WTC11 (cell line): ENCODE data around the gene ZNF496.

Experiments
- TCF7 ChIP-seq: sonication (generic); formaldehyde crosslinking; IDR thresholded peaks from 2 replicates; pipeline ENCODE4 v1.8.0; 2022; ENCODE audit warnings: mild to moderate bottlenecking, low read depth, missing genetic modification reagents, moderate library complexity
- TF ChIP-seq, protein P1 (sequence below): fragments of 200-600 bp; IDR thresholded peaks from 2 replicates; pipeline ENCODE4 v1.8.0; 2022; ENCODE audit warnings: antibody characterized with exemption
- TF ChIP-seq, protein P2 (sequence below): sonication (generic); formaldehyde crosslinking; IDR thresholded peaks from 2 replicates; pipeline ENCODE4 v1.8.1; 2023; ENCODE audit warnings: mild to moderate bottlenecking, missing genetic modification reagents
- TF ChIP-seq, protein P3 (sequence below): sonication (generic); formaldehyde crosslinking; IDR thresholded peaks from 2 replicates; pipeline ENCODE4 v1.8.1; 2022; ENCODE audit warnings: low read depth, missing genetic modification reagents, borderline replicate concordance

DNA sequence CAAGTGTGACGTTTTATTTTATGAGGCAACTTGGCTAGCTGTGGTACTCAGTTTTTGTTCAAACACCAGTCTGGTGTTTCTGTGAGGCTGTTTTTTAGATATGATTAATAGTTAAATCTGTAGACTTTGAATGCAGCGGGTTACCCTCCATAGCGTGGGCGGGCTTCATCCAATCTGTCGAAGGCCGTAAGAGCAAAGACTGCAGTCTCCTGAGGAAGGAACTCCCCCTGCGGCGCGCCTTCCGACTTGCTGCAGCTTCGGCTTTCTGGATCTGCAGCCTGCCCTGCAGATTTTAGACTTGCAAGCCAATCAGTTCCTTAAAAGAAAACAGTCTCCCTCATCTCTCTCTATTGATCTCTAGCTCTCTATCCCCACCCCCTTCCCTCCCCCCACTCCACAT is 4.2 kb upstream of the ZNF496 start:
- TF ChIP-seq TCF7, result no peak
- TF ChIP-seq, protein P1, sequence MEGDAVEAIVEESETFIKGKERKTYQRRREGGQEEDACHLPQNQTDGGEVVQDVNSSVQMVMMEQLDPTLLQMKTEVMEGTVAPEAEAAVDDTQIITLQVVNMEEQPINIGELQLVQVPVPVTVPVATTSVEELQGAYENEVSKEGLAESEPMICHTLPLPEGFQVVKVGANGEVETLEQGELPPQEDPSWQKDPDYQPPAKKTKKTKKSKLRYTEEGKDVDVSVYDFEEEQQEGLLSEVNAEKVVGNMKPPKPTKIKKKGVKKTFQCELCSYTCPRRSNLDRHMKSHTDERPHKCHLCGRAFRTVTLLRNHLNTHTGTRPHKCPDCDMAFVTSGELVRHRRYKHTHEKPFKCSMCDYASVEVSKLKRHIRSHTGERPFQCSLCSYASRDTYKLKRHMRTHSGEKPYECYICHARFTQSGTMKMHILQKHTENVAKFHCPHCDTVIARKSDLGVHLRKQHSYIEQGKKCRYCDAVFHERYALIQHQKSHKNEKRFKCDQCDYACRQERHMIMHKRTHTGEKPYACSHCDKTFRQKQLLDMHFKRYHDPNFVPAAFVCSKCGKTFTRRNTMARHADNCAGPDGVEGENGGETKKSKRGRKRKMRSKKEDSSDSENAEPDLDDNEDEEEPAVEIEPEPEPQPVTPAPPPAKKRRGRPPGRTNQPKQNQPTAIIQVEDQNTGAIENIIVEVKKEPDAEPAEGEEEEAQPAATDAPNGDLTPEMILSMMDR, result no peak
- TF ChIP-seq, protein P2, sequence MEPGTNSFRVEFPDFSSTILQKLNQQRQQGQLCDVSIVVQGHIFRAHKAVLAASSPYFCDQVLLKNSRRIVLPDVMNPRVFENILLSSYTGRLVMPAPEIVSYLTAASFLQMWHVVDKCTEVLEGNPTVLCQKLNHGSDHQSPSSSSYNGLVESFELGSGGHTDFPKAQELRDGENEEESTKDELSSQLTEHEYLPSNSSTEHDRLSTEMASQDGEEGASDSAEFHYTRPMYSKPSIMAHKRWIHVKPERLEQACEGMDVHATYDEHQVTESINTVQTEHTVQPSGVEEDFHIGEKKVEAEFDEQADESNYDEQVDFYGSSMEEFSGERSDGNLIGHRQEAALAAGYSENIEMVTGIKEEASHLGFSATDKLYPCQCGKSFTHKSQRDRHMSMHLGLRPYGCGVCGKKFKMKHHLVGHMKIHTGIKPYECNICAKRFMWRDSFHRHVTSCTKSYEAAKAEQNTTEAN (CRISPR knock-in tag), result no peak
- TF ChIP-seq, protein P3, sequence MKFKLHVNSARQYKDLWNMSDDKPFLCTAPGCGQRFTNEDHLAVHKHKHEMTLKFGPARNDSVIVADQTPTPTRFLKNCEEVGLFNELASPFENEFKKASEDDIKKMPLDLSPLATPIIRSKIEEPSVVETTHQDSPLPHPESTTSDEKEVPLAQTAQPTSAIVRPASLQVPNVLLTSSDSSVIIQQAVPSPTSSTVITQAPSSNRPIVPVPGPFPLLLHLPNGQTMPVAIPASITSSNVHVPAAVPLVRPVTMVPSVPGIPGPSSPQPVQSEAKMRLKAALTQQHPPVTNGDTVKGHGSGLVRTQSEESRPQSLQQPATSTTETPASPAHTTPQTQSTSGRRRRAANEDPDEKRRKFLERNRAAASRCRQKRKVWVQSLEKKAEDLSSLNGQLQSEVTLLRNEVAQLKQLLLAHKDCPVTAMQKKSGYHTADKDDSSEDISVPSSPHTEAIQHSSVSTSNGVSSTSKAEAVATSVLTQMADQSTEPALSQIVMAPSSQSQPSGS (CRISPR knock-in tag), result no peak
